Astrocyte of the cerebellum (primary cell): Measurements from ENCODE around the gene MYH11.

Experiments used
- DNase-seq: peaks from one replicate; pipeline ENCODE4 v3.0.0-alpha.2; 2011; ENCODE audit warnings: low read depth
- H3K4me3 ChIP-seq: 2 replicates; pipeline ENCODE4 v1.5.1; 2011; ENCODE audit warnings: mild to moderate bottlenecking, low read depth, low read length, moderate library complexity
- CTCF ChIP-seq: IDR thresholded peaks from 2 replicates; pipeline ENCODE4 v1.5.1; 2012; ENCODE audit warnings: low read length, low read depth, moderate library complexity, mild to moderate bottlenecking; ENCODE audit errors: missing control alignments
- in situ Hi-C: cut with HindIII; loops from 2 replicates; pipeline ENCODE4 v1.10.0; 2017; ENCODE audit warnings: low sequenced_read_pairs

MYH11 gene

GRCh38 chr16:15783985-15784384 is 72.8 kb downstream of the MYH11 start:
- H3K4me3 ChIP-seq: no peak overlapping the region
- no peak for DNase-seq
- TF ChIP-seq CTCF: no peak
- in situ Hi-C loops: loop anchor here (5.0 kb wide), 1 partner anchor 52 kb away; no protein-coding TSS in a partner anchor

- no peak for DNase-seq
- in situ Hi-C loops: loop anchor here (5.0 kb wide), 1 partner anchor 50 kb away; no protein-coding TSS in a partner anchor
- no peak for TF ChIP-seq CTCF
- H3K4me3 ChIP-seq: no peak overlapping the region
Measured at GRCh38 chr16:15782573-15783365, 74.1 kb downstream of the MYH11 start.

- TF ChIP-seq CTCF: no peak
- H3K4me3 ChIP-seq: no peak overlapping the region
- no peak for DNase-seq
- in situ Hi-C loops: loop anchor here (5.0 kb wide), 1 partner anchor 49 kb away; no protein-coding TSS in a partner anchor
Measured at GRCh38 chr16:15781650-15782049, 75.2 kb downstream of the MYH11 start.

- no peak for DNase-seq
- no peak overlapping the region for H3K4me3 ChIP-seq
- in situ Hi-C loops: loop anchor here (5.0 kb wide), 1 partner anchor 49 kb away; no protein-coding TSS in a partner anchor
- no peak for TF ChIP-seq CTCF
Measured at GRCh38 chr16:15780805-15781204, 76.0 kb downstream of the MYH11 start.

GRCh38 chr16:15779664-15780351 is 77.0 kb downstream of the MYH11 start:
- no peak for DNase-seq
- no peak for TF ChIP-seq CTCF
- in situ Hi-C loops: loop anchor here (5.0 kb wide), 1 partner anchor 48 kb away; no protein-coding TSS in a partner anchor
- no peak overlapping the region for H3K4me3 ChIP-seq

- H3K4me3 ChIP-seq: no peak overlapping the region
- no peak for DNase-seq
- TF ChIP-seq CTCF: no peak
- in situ Hi-C loops: no loop called here
Measured at GRCh38 chr16:15778999-15779614, 77.7 kb downstream of the MYH11 start.
